ENCODE data around the gene TBL1XR1.
"Not testable (repeated sequence)": the region's sequence is repeated elsewhere in the genome, so short reads cannot be mapped to it uniquely, and the experiment has no call there.

The TBL1XR1 gene

DNA sequence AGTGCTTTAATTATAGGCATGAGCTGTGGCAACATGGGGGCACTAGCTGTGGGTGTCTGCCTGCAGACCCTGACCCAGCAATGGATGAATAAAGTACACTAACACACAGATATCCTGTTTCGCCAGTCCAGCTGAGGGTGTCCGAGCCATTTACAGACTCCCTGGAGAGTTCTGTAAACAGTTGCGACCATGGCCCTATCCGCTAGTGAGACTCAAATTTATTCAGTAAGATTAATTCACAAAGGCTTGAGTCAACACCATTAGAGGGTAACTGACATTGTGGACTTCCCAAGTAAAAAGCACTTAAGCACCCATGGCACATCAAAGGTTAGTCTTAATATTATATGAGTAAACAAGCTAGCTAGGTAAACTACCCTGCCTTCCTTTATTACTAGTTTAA is 161.6 kb downstream of the TBL1XR1 start:
- no peak for DNase-seq

DNA sequence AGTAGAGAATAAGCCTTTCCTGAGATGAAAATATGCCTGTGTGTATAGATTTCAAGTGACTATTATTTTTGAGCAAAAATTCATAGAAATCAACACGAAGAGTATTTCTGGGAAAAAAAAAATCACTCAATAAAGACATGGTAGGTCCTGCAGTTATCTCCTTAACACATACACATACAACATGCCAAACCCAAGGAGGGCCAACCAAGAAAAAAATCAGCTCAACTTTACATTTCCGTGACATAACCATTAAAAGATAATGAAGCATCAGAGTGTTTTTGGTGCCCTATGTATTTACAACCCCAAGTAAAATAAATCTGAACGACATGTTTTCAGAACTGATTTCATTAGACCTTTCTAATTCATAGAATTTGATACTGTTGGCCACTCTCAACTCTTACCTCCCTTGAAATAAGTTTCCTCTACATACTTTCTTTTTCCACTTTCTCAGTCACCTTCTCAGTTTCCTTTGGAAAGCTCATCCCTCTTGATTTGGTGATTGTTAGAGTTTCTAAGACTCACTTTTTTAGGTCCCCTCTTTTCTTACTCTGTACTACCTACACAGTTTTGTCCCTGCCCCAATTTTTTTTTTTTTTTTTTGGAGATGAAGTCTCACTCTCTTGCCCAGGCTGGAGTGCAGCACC is 162.3 kb downstream of the TBL1XR1 start:
- DNase-seq: no peak

DNA sequence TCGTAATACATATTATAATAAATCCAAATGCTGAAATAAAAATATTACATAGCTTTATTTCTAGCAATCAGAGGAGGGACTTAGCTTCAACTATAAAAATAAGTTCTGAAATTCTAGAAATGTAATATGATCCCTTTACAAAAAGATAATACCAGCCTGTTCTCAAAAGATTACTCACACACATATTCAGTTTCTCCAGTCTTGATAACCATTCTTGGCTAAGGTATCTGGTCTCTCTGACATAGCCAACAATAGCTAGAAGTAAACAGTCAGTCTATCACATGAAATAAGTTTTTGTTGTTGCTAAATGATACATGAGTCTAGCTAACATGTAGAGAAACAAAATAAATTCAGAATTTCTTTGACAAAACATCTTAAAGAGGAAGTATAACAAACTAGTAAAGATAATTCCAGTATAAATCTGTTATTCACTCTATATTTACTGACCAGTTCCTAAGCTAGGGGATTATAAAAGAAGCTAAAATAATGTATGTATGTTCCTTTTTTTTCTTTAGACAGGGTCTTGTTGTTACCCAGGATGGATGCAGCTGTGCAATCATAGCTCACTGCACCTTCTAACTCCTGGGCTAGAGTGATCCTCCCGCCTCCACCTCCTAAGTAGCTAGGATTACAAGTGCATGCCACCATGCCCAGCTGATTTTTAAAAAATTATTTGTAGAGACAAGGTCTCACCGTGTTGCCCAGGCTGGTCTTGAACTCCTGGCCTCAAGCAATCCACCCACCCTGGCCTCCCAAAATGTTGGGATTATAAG is 170.6 kb downstream of the TBL1XR1 start:
- DNase-seq: no peak

DNA sequence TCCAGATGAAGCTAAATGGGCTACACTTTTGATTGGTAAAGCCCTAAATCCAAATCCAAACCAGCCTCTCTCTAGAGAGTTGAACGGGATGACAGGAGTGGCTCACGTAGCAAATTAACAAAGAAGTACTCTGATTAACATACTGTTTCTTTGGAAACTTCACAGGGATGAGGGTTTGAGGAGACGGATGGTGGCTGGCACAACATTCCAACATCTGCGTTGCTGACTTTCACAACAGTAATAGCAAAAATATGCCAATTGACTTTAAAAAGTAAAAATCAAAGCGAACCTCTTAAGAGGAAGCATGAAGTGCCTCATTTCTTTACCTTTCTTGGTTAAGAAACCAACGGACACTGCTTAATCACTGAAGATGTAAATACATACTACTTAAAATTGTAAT is 181.4 kb downstream of the TBL1XR1 start:
- DNase-seq: no peak

DNA sequence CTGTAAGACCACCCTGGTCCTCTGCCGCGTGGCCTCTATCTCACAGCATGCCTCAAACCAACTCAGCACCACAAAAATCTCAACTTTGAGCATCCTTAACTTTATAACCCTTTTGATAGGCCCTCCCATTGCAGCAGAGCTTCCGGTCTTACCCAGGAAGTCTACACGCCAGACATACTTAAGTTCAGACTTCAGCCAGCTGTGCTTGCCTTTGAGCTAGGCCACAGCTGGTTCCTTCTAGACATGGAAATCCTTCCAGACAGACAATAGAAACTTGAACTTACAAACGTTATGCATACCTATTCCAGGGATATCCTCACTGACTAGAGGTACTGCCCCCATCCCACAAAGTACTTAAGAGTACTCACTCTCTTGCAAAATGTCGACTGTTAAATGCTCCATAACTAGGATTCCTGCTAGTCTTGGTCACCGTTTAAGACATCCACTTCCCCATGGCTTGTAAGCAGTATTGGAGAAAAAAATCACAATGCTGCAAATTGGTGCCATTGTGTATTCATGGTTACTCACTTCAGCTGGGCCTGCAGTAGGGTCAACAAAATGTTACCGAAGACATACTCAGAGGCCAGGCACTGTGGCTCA is 183.5 kb downstream of the TBL1XR1 start:
- DNase-seq: no peak

DNA sequence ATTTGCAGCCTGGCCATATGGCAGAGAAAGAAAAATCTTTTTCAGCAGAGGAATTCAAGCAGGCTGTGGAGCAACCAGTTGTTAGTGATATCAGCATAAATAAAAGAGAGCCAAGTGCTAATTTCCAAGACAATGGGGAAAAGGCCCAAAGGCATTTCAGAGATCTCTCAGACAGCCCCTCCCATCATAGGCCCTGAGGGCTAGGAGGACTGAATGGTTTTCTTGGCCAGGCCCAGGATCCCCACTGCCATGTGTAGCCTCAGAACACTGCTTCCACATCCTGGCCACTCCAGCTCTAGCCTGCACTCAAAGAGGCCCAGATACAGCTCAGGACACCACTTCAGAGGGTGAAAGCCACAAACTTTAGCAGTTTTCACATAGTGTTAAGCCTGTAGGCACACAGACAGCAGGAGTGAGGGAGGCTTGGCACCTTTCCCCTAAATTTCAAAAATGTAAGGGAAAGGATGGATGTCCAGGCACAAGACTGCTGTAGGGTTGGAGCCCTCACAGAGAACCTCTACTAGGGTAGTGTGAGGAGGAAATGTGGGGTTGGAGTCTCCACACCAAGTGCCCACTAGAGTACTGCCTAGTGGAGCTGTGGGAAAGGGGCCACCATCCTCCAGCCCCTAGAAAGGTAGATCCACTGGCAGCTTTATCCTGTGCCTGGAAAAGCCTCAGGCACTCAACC is 191.4 kb downstream of the TBL1XR1 start:
- no peak for DNase-seq

DNA sequence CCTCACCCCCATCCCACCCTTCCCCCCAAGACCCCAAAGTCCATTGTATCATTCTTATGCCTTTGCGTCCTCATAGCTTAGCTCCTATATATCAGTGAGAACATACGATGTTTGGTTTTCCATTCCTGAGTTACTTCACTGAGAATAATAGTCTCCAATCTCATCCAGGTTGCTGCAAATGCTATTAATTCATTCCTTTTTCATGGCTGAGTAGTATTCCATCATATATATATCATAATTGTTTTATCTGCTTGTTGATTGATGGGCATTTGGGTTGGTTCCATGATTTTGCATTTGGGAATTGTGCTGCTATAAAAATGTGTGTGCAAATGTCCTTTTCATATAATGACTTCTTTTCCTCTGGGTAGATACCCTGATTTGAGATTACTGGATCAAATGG is 197.1 kb downstream of the TBL1XR1 start:
- DNase-seq: not testable (repeated sequence)

DNA sequence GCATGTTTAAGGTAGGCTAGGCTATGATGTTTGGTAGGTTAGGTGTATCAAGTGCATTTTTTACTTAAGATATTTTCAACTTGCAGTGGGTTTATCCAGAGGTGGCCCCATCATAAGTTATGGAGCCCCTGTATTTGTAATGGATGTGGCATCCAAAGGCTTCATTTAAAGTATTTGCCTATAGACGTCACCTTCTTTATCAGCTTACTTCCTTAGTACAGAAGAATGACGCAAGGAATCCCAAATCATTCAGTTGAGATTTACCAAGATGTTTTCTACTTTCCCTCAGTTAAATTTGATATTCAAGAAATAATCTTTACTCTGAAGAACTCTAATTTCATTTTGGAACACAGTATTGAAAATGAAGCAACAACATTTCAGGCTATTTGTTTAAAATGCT is 201.3 kb downstream of the TBL1XR1 start:
- no peak for DNase-seq

DNA sequence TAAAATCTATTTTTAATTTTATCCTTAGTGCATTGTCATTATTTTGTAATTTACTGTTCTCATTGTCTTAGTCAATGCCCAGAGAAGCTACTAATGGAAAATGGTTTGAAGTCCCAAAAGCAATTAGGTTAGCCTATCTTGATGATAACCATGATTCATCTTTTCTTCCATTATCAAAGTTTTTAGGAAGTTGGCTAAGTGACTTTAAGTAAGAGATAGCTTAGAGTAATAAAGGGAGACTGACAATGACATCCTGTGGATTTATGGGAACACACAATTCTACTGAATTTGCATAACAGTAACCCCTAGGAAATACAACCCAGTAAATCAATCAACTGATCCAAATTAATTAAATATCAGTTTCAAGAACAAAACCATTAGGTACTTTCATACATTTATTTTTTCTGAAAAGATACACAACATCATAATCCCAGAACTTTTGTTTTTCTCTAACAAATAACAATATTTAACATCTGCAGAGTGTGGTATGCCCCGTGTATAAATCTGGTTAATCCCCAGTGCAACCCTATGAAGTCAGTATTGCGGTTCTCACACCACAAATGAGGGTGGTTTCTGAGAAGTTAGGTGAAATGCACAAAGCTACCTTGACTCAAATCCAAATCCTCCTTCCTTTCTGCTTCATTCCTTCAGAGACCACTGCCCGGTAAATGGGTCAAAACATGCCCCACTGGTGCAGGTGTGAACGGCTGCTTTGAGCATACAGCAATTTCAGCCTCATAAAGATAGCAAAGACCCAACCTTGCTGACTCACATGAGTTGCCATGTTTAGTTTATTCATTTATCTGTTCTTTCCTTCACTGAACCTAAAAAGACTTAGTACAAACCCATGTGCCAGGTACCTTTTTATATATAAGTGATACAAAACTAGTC is 202.1 kb downstream of the TBL1XR1 start:
- DNase-seq: no peak

DNA sequence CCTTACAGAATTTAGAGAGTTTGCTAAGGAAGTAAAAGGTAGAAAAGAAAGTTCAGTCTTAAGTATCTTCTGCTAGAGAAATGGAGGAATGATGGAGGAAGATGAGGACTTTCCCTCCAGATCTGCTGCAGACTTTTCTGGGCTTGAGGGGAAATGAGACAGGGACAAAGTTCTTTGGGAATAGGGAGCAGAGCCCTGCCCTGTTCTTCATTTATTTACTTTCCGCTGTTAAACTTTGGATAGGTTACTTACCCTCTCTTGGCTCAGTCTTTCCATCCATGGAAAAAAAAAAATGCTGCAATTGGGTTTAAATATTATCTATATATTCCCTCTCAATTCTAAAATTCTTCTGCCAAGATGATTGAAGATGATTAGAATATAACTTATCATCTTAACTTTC is 202.9 kb downstream of the TBL1XR1 start:
- DNase-seq: no peak

DNA sequence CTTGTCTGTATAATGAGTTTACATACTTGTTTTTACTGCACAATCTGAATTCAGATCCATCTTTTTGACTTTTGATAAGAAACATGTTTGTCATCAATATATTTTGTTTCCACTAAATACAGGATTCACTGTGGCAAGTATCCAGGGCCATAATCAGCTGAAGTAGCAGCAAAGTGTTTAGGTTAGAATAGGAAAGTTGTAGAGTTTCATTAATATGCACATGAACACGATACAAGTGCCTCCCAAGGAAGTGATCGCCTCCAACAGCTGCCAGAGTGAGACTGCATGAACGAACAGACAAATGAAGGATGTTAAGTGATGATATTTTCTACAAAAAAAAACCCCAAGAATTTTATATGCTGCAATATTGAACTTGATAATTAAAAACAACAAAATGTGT is 204.3 kb downstream of the TBL1XR1 start:
- DNase-seq: no peak

DNA sequence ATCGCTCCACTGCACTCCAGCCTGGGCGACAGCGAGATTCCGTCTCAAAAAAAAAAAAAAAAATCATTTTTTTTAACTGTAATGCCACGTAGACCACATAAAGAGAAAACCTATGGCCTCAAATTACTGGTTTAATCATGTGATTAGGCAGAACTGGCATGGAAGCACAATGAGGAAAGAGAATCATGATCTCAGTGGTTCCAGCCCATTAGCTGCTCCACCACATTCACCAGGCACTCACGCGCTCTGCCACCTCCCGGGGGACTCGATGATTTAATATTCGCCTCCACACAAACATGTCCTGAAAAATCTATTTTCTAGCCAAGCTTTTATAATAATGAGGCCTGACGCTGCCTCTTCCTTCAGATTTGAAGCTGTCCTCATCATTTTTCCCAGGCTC is 204.7 kb downstream of the TBL1XR1 start:
- no peak for DNase-seq

DNA sequence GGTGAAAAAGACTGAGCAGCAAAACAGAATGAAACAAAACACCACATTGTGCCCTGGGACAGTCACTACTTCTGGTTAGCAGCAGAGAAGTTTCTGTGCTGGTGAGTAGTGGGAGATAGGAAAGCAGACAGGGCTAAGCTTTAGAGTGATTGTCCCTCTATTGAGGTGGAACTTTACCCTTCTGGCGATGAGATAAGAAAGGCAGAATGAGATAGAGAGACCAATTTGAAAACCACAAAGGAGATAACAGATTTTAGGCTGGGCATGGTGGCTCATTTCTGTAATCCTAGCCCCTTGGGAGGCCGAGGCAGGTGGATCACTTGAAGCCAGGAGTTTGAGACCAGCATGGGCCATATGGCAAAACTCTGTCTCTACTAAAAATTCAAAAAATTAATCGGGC is 208.5 kb downstream of the TBL1XR1 start:
- DNase-seq: no peak

DNA sequence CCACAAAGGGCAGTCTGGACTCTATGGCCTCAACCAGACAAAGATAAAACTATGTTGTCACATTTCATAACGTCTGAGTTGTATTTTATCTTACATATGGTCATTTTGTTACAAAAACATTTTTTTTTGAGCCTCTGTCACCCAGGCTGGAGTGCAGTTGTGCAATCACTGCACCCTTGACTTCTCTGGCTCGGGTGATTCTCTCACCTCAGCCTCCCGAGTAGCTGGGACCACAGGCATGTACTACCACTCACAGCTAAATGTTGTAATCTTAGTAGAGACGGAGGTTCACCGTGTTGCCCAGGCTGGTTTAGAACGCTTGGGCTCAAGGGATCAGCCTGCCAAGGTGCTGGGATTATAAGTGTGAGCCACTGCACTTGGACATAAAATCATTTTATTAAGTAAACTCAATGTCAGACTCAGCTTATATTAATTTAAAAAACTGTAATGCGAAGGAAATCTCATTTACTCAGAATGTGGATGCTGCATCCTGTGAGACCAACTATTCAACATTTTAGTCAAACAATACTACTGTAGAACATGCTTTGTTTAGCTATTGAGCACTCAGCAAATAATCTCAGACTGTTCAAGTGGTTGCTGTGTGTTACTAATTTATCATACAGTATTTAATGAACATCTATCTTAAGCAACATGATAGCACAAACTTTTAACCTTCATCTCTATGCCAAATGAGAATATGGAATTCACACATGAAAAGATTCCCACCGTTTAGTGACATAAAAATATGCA is 209.2 kb downstream of the TBL1XR1 start:
- no peak for DNase-seq

DNA sequence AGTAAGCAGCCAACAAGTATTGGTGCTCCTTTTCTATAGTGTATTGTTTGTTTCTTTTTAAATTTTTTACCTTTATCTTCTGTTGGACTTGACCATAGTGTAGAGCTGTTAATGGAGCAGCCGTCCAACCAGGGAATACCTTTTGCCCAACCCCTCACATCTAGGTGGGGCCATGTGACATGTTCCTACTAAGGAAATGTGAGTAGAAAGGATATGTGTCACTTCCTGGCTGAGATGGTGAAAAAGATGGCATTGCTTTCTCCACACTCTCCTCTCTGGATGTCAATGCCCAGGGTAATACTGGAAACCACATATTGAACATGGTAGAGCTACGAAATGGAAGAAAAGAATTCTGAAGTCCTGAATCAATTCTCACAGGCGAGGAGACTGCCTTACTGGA is 218.8 kb downstream of the TBL1XR1 start:
- DNase-seq: no peak

DNA sequence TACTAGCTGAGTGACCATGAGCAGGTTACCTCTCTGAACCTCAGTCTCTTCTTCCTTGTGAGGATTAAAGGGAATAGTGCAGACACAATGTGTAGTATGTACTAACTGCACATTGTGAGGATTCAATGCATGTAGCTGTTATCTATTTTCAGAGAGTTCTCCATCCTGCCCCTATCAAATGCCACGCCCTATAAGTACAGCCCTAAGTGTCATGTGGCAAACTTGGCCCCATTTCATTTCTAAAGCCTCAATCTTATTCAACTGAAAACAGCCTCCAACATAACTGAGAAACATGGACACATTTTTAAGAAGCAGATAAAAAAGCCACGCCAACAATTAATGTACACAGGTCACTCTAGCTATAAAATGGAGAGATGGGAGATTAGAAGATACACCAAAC is 220.0 kb downstream of the TBL1XR1 start:
- DNase-seq: no peak

DNA sequence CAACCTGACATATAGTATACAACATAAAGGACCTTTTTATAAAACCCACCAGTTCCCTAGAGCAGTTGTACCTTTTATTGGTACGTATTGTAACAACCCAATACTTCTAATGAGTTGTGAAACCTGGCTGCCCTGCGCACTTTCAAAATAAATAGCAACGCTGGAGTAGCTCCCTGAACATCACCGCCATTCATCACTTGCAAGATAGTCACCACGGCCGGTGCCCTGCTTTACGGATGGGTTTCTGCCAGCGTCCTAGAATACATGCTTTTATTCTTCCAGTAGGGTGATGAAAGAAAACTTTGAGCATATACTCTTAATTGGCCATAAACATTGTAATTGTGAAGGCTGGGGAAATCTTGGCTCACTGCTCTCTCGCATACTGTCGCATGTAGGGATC is 220.7 kb downstream of the TBL1XR1 start:
- DNase-seq: no peak

DNA sequence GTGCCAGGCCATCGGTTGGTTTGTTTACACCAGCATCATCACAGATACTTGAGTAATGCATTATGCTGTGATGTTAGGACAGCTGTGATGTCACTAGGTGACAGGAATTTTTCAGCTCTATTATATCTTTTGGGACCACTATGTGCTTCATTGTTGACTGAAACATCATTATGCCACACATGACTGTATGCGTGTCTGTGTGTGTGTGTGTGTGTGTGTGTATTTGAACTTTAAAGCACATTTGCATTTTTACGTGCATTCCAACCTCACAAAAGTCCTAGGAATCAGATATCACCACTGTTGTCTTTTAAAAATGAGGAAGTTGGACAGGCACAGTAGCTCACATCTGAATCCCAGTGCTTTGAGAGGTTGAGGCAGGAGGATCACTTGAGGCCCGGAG is 223.0 kb downstream of the TBL1XR1 start:
- DNase-seq: no peak

DNA sequence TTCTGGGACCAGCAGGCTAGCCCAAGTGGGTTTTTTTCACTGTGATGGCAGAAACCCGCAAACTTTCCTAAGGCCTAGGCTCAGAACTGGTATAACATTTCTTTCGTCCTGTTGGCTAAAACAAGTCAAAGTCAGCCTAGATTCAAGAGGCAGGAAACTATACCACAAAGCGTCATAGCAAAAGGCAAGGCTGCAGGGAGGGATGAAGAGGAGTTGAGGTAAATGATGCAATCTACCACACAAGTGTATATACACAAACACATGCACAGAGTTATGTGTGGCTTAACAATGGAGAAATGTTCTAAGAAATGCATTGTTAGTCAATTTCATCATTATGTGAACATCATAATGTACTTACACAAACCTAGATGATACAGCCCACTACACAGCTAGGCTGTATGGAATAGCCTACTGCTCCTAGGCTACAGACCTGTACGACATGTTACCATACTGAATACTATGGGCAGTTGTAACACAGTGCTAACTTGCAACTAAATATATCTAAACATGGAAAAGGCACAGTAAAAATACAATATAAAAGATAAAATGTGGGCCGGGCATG is 225.6 kb downstream of the TBL1XR1 start:
- DNase-seq: no peak

DNA sequence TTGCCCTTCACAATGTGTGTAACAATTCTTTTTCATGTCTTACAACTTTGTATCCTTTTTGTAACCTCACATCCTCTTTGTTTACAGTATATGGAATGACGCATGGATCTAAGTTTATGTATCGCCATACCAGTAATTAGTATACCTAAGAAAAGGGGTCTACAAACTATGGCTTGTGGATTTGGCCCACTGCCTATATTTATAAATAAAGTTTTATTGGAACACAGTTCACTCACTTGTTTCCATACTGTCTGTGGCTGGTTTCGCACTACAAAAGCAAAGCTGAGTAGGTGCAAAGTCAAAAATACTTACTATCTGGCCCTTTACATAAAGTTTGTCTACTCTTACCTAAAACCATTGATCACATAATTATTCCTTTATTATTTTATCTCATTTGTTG is 226.5 kb downstream of the TBL1XR1 start:
- DNase-seq: no peak
